Measurements from ENCODE around the gene WFDC12.
"Not testable (repeated sequence)": the region's sequence is repeated elsewhere in the genome, so short reads cannot be mapped to it uniquely, and the experiment has no call there.

Gene WFDC12

DNA sequence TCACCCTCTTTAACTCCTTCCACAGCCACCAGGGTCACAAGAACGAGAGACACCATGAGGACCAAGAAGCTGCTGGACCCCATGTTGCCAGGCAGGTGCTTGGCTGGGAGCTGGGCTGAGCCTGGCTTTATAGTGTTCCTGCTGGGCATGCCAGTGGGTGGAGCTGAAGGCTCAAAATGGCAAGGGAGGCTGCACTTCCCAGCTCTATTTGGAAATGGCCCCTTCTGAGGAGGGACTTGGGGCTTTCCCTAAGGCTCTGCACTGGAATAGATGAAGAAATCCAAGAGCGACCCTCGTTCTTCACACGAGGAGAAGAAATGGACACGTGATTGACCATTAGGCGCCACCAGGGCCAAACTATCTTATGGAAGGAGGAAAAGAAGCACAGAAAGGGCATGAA lies at the start of gene WFDC12:
WFDC12 (minus strand) TSS at position 101 of the 400 bp plus-strand sequence; CDS start at position 83, 18 bp downstream.
- DNase-seq (ENCODE audit: extremely low read depth, low read depth) = no peak

GRCh38 chr20:45173522-45173921 lies 49.3 kb upstream of the WFDC12 start:
- TF ChIP-seq, protein P1, sequence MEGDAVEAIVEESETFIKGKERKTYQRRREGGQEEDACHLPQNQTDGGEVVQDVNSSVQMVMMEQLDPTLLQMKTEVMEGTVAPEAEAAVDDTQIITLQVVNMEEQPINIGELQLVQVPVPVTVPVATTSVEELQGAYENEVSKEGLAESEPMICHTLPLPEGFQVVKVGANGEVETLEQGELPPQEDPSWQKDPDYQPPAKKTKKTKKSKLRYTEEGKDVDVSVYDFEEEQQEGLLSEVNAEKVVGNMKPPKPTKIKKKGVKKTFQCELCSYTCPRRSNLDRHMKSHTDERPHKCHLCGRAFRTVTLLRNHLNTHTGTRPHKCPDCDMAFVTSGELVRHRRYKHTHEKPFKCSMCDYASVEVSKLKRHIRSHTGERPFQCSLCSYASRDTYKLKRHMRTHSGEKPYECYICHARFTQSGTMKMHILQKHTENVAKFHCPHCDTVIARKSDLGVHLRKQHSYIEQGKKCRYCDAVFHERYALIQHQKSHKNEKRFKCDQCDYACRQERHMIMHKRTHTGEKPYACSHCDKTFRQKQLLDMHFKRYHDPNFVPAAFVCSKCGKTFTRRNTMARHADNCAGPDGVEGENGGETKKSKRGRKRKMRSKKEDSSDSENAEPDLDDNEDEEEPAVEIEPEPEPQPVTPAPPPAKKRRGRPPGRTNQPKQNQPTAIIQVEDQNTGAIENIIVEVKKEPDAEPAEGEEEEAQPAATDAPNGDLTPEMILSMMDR (IDR thresholded peaks at IDR 0.05; ENCODE audit: low read depth, low read length, missing control alignments) = no peak
- no peak overlapping the region for H3K4me3 ChIP-seq (replicated peaks; ENCODE audit: low read depth, low read length)
- no peak for DNase-seq (ENCODE audit: extremely low read depth, low read depth)

More for the DNA sequence above, at the start of gene WFDC12:
- H3K4me3 ChIP-seq (replicated peaks; ENCODE audit: low read depth, low read length) = no peak within 1 kb of the TSS
- TF ChIP-seq, protein P1 (IDR thresholded peaks at IDR 0.05; ENCODE audit: low read depth, low read length, missing control alignments) = no peak

GRCh38 chr20:45164906-45165305 lies 40.6 kb upstream of the WFDC12 start:
- no peak overlapping the region for H3K4me3 ChIP-seq (replicated peaks; ENCODE audit: low read depth, low read length)
- TF ChIP-seq, protein P1 (IDR thresholded peaks at IDR 0.05; ENCODE audit: low read depth, low read length, missing control alignments) = no peak
- no peak for DNase-seq (ENCODE audit: extremely low read depth, low read depth)

- DNase-seq (ENCODE audit: extremely low read depth, low read depth) = no peak
- TF ChIP-seq, protein P1 (IDR thresholded peaks at IDR 0.05; ENCODE audit: low read depth, low read length, missing control alignments) = no peak
- H3K4me3 ChIP-seq (replicated peaks; ENCODE audit: low read depth, low read length) = no peak overlapping the region
Measured at GRCh38 chr20:45163083-45163803, 39.0 kb upstream of the WFDC12 start.

DNA sequence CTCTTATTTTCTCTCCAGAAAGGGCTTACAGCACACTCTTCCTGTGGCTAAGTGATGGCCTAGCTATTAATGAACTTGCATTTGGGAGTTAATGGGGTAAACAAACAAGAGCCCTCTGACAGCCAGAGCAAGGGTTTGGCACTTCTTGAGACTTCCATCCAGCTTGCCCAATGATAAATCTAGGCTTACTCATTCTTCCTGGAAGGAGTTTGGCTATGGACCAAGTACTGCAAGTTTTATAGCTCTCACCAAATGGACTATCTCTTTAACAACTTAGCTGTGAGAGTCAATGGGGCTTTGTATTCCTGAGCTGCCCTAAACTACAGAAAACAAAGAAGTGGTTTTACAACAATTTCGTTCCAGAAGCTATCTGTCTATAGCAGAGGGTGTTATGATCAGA lies 33.7 kb upstream of the WFDC12 start:
- no peak overlapping the region for H3K4me3 ChIP-seq (replicated peaks; ENCODE audit: low read depth, low read length)
- TF ChIP-seq, protein P1 (IDR thresholded peaks at IDR 0.05; ENCODE audit: low read depth, low read length, missing control alignments) = no peak
- DNase-seq (ENCODE audit: extremely low read depth, low read depth) = peak; percentile 61

DNA sequence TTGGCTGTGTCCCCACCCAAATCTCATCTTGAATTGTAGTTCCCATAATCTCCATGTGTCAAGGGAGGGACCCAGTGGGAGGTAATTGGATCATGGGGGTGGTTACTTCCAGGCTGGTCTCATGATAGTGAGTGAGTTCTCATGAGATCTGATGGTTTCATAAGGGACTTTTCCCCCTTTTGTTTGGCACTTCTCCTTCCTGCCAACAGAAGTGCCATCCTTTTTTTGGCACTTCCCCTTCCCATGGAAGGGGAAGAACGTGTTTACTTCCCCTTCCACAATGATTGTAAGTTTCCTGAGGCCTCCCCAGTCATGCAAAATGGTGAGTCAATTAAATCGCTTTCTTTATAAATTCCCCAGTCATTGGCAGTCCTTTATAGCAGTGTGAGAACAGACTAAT lies 32.4 kb upstream of the WFDC12 start:
- DNase-seq (ENCODE audit: extremely low read depth, low read depth) = no peak
- TF ChIP-seq, protein P1 (IDR thresholded peaks at IDR 0.05; ENCODE audit: low read depth, low read length, missing control alignments) = no peak
- H3K4me3 ChIP-seq (replicated peaks; ENCODE audit: low read depth, low read length) = no peak overlapping the region

DNA sequence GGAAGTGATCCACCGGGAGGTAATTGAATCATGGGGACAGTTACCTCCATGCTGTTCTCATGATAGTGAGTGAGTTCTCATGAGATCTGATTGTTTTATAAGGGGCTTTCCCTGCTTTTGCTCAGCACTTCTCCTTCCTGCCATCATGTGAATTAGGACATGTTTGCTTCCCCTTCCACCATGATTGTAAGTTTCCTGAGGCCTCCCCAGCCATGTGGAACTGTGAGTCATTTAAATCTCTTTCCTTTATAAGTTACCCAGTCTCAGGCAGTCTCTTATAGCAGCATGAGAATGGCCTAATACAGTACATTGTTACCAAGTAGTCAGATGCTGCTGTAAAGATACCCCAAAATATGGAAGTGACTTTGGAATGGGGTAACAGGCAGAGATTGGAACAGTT lies 30.5 kb upstream of the WFDC12 start:
- not testable (repeated sequence) for H3K4me3 ChIP-seq (replicated peaks; ENCODE audit: low read depth, low read length); DNase-seq (ENCODE audit: extremely low read depth, low read depth)

All from HFF-Myc (cell line).